ENCODE data around the gene VSIG10.

DNA sequence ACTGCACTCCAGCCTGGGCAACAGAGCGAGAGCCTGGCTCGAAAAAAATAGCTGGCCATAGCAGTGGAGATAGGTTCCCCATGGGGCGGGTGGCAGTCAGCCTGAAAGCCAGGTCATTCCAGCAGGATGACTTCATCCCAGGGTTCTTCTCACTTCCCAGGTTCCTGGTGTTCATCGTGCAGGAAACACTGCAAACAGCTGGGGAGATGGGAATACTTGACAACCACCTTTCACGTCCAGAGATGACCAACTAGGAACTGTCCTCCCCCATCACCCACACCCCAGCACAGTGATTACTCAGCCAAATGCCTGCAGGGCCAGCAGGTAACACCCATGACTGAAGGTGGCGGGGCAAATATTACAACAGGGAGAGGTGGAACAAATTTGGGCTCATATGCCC, 1.7 kb downstream of the VSIG10 start:
- TF ChIP-seq, protein P1, sequence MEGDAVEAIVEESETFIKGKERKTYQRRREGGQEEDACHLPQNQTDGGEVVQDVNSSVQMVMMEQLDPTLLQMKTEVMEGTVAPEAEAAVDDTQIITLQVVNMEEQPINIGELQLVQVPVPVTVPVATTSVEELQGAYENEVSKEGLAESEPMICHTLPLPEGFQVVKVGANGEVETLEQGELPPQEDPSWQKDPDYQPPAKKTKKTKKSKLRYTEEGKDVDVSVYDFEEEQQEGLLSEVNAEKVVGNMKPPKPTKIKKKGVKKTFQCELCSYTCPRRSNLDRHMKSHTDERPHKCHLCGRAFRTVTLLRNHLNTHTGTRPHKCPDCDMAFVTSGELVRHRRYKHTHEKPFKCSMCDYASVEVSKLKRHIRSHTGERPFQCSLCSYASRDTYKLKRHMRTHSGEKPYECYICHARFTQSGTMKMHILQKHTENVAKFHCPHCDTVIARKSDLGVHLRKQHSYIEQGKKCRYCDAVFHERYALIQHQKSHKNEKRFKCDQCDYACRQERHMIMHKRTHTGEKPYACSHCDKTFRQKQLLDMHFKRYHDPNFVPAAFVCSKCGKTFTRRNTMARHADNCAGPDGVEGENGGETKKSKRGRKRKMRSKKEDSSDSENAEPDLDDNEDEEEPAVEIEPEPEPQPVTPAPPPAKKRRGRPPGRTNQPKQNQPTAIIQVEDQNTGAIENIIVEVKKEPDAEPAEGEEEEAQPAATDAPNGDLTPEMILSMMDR (IDR thresholded peaks at IDR 0.05) = no peak
- TF ChIP-seq POLR2A (IDR thresholded peaks at IDR 0.05) = peak; percentile 48

Data from right lobe of liver (tissue), 4 donors.